ENCODE results near the gene SPACA7.

SPACA7 gene

GRCh38 chr13:112447761-112448603 lies 71.8 kb downstream of the SPACA7 start:
- no peak for DNase-seq (ENCODE audit: low spot score)

GRCh38 chr13:112448621-112449544 lies 72.7 kb downstream of the SPACA7 start:
- no peak for DNase-seq (ENCODE audit: low spot score)

GRCh38 chr13:112449545-112449930 lies 73.4 kb downstream of the SPACA7 start:
- no peak for DNase-seq (ENCODE audit: low spot score)

- no peak for DNase-seq (ENCODE audit: low spot score)
These were observed 74.2 kb downstream of the SPACA7 start for GRCh38 chr13:112450118-112450903.

GRCh38 chr13:112450904-112451240 lies 74.7 kb downstream of the SPACA7 start:
- no peak for DNase-seq (ENCODE audit: low spot score)

- no peak for DNase-seq (ENCODE audit: low spot score)
These were observed 75.6 kb downstream of the SPACA7 start for GRCh38 chr13:112451512-112452379.

GRCh38 chr13:112452380-112453206 lies 76.4 kb downstream of the SPACA7 start:
- no peak for DNase-seq (ENCODE audit: low spot score)

- no peak for DNase-seq (ENCODE audit: low spot score)
These were observed 77.2 kb downstream of the SPACA7 start for GRCh38 chr13:112453207-112453829.

- no peak for DNase-seq (ENCODE audit: low spot score)
These were observed 77.9 kb downstream of the SPACA7 start for GRCh38 chr13:112453874-112454647.

- DNase-seq (ENCODE audit: low spot score) = no peak
These were observed 78.6 kb downstream of the SPACA7 start for GRCh38 chr13:112454648-112455334.

GRCh38 chr13:112455476-112456059 lies 79.4 kb downstream of the SPACA7 start:
- DNase-seq (ENCODE audit: low spot score) = no peak

GRCh38 chr13:112456138-112457056 lies 80.2 kb downstream of the SPACA7 start:
- DNase-seq (ENCODE audit: low spot score) = no peak

- no peak for DNase-seq (ENCODE audit: low spot score)
These were observed 80.9 kb downstream of the SPACA7 start for GRCh38 chr13:112457081-112457480.

GRCh38 chr13:112457485-112457884 lies 81.3 kb downstream of the SPACA7 start:
- DNase-seq (ENCODE audit: low spot score) = no peak

- DNase-seq (ENCODE audit: low spot score) = no peak
These were observed 86.3 kb downstream of the SPACA7 start for GRCh38 chr13:112462408-112462807.

- no peak for DNase-seq (ENCODE audit: low spot score)
These were observed 88.6 kb downstream of the SPACA7 start for GRCh38 chr13:112464720-112465119.

Measured in LoVo (cell line).